Measurements from ENCODE around the gene FLCN.

GRCh38 chr17:17216236-17216635 lies 20.7 kb downstream of the FLCN start:
- TF ChIP-seq ZNF274 (IDR thresholded peaks at IDR 0.05; ENCODE audit: low read depth, low read length): no peak
- no peak for TF ChIP-seq YY1 (IDR thresholded peaks at IDR 0.05; ENCODE audit: insufficient read depth, insufficient read length)
